Endothelial cell of hepatic sinusoid (primary cell): Measurements from ENCODE around the gene UCMA.

Experiments used
- in situ Hi-C: cut with HindIII; loops from 2 replicates; pipeline ENCODE4 v1.10.0; 2017; ENCODE audit warnings: low sequenced_read_pairs

The UCMA gene

DNA sequence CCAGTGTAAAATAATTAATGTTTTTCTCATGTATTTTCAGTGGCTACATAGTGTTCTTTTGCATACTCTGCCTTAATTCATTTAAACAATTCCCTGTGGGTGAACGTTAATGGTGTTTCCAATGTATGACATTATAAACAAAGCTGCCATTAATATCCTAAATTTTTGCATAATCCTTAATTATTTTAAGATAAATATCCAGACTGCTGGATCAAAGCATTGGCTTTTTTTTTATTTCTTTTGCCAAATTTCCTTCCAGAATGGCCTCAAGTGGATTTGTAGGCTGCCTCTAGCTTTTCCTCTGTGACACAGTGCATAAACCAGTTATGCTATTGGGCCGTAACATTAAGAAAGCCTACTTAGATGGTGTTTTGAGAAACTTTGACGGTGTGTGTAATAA is 43.4 kb downstream of the UCMA start:
- in situ Hi-C loops = no loop called here

DNA sequence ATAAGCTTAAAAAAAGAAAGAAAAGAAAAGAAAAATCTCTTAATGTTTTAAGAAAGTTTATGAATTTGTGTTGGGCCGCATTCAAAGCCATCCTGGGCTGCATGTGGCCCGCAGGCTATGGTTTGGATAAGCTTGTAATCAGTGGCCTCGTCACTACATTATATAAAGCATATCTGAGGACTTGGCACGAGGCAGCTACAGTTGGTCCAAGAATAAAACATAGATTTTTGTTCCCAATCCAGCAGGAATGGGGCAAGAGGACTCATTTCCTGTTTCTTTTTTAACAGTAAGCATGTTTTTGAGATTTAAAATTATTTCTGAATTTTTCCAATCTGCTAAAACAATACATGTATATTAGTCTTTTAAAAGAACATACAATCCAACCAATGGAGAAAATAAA is 44.2 kb downstream of the UCMA start:
- in situ Hi-C loops = no loop called here

DNA sequence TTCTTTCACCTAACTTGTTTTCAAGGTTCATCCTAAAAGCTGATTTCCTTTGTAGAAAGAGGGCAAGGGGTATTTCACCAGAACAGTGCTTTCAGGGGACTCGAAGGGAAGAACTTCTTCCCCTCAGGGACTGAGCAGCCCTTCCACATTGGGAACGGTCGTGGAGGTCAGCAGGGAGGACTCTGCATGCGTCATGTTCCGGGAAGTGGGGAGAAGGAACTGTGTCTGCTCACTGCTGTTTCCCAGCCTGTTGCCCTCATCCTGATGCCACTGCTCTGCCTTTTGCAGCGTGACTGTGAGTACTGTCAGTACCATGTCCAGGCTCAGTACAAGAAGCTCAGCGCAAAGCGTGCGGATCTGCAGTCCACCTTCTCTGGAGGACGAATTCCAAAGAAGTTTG is 45.6 kb downstream of the UCMA start:
- in situ Hi-C loops = no loop called here

DNA sequence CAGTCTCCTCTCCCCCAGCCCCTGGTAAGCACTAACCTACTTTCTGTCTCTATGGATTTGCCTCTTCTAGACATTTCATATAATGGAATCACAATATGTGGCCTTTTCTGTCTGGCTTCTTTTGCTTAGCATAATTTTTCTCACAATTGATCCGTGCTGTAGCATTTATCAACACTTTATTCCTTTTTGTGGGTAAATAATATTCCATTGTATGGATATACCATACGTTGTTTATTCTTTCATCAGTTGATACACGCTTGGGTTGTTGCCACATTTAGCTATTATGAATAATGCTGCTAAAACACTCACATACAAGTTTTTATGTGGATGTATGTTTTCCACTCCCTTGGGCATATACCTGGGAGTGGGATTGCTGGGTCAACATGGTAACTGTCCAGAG is 47.0 kb downstream of the UCMA start:
- in situ Hi-C loops = no loop called here

DNA sequence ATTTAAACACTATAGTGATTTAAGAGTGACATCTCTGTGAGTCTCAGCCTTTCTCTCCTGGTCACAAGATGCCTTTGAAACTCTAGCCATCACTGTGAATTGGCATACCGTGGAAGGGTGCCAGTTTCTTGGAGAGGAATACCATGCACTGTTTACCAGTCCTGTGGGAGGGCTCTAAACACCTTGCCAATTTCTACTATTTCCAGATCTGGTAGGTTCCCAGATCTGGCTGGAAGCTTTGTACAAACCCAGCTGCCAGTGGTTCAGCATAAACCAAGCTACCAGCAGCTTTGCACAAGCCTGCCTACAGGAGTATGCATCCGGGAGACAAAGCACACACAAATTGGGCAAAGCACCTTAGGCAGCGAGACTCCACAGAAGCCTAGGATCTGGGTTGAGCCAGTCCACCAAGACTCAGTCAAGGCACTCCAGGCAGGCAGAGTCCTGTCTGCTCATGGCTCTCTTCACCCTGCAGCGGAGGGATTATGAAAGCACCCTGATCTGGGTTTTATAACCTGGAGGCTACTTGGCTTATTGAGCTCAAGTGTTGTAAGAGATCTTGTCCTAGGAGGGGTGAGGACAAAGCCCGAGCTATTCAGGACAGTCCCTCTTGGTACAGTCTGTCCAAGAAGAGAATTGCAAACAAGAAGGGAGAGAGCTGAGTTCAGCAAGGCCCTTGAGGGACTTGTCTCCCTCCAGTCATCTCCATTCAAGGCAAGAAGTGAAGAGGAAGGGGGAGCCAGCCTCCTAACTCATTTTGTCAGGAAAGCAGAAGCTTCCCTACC is 49.3 kb downstream of the UCMA start:
- in situ Hi-C loops = no loop called here

DNA sequence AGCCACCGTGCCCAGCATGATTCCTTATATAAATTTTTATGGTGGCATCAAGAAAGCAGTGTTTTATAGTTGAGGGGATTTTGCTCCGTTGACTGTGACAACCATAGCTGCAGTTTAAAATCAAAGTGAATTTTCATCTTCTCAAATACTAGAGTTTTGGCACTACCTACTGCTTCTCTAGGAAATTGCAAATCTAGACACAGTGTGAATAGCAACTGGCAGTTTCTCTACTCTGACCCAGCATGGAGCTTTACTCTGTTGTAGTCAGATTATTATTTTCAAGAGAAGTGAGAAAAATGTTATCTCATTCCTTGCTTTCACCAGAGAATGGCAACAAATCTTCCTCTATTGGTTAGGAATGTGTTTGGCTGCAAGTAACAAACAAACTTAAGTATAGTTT is 49.9 kb downstream of the UCMA start:
- in situ Hi-C loops = no loop called here

DNA sequence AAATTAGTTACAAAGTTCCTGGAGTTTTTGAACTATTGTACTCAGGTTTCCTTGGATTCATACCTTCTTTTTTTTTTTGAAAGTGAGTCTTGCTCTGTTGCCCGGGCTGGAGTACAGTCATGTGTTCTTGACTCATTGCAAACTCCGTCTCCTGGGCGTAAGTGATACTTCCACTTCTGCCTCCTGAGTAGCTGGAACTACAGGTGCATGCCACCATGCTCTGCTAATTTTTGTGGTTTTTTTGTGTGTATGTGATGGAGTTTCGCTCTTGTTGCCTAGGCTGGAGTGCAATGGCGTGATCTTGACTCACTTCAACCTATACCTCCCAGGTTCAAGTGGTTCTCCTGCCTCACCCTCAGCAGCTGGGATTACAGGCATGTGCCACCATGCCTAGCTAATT is 50.5 kb downstream of the UCMA start:
- in situ Hi-C loops = no loop called here

DNA sequence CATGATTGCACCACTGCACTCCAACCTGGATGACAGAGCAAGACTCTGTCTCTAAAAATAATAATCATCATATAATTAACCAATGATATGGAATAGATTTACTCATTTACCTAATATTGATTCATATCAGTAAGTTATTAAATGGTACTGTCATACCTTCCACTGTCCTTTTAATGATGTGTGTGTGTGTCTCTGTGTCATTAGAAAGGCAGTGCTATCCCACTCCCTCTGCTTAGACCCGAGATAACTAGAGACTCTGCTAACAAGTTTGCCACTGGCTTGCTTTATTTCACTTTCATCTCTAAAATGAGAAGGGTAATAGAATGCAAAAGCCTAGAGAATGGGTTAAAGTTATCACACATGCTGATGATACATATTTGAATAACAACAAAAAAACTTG is 51.8 kb downstream of the UCMA start:
- in situ Hi-C loops = no loop called here

DNA sequence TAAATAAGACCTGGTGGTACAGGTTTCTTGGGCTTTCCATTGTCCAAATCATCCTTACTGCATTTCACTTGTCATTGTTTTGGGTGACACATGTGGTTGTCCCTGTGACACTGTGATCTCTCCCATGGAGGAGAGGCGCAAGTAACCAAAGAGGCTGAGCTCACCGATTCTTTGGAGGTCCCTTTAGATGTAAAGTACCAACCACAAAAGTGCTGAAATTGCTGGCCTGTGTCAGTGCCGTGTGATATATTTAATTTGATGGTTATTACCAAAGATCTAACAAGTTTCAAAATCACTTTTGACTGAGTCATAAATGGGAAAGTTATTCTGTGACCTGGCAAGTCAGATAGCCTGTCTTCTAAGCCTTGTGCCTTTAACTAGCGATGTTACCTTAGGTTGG is 53.4 kb downstream of the UCMA start:
- in situ Hi-C loops = no loop called here

DNA sequence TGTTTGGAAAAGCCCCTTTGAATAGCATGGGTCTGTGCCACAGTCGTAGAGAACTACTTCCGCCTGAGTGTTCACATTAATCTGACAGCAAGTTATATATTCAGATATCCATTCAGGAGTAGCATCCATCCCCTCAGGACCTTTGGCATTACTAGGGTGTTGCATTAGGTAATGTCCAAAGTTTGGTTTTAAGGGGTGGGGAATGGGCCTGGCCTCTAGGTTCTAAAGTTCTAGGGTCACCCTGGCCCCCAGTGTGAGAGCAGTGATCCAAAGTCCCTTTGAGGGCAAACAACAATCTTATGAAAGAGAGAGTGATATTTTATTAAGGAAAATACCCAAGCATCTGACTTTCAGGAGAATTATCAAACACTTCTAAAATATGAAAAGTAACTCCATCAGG is 60.6 kb downstream of the UCMA start:
- in situ Hi-C loops = no loop called here
